Stimulated activated naive CD4-positive, alpha-beta T cell treated with Interleukin-2 at 50 U/mL for 16 hours (primary cell): ENCODE data around the gene PSD2.

ENCODE experiments used
- DNase-seq: peaks from one replicate; lab custom pipeline; 2025; lab: John Stamatoyannopoulos, UW

The PSD2 gene

GRCh38 chr5:139811274-139811607 lies 15.6 kb downstream of the PSD2 start:
- DNase-seq, result no peak

DNA sequence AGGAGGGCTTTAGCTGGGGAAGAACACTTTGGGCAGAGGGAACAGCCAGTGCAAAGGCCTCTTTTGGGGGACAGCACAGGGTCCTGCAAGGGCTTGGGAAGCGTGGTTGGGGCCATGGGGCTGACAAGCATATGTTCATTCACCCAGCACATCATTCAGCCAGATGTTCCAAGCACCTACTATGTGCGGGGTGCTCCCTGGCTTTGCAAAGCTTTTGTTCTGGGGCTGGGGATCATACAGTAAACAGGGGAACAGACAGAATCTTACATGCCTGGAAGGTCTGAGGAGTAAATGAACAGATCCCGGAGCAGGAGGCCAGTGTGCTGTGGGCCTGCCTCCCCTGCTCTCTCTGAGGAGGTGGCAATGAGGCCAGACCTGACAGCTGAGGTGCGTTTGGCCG lies 16.7 kb downstream of the PSD2 start:
- DNase-seq, result no peak

GRCh38 chr5:139812836-139813805 lies 17.5 kb downstream of the PSD2 start:
- no peak for DNase-seq

DNA sequence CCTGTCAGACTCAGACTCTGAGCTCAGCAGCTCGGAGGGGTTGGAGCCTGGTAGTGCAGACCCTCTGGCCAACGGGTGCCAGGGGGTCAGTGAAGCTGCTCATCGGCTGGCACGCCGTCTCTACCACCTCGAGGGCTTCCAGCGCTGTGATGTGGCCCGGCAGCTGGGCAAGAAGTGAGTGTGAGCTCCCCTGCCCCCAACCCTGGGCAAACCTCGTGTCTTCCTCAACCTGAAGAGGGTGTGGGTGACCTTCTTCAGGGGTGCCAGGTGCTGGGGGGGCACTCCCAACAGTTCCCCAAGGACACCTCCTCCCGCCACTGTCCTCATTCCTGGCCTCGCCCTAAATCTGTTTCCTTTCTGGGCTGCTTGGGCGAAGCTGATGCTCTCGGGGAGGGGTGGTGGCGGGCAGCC lies 18.6 kb downstream of the PSD2 start:
- DNase-seq, result no peak

DNA sequence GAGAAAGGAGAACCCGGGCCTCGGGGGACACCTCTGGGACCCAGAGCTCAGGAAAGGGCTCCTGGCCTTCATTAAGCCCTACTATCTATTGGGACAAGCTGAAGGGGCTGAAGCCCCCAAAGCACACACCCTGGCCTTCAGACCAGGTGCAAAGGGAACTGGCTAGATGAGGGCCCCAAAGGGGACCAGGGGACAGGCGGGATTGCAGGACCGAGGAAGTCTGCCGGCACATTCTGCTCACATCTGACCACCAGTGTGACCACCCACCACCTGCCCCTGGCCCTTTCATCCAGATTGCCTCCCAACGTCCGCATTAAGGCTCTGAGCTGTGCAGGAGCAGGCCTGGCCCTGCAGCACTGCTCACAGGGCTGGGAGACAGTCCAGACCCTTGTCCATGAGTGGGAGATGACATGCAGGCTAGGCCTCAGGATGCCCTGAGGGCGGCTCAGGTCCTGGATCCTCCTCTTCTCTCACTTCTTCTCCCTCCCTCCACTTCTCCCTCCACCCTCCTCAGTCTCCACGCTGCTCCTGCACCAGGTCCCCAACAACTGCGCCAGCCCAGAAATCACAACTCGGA lies 19.2 kb downstream of the PSD2 start:
- no peak for DNase-seq

DNA sequence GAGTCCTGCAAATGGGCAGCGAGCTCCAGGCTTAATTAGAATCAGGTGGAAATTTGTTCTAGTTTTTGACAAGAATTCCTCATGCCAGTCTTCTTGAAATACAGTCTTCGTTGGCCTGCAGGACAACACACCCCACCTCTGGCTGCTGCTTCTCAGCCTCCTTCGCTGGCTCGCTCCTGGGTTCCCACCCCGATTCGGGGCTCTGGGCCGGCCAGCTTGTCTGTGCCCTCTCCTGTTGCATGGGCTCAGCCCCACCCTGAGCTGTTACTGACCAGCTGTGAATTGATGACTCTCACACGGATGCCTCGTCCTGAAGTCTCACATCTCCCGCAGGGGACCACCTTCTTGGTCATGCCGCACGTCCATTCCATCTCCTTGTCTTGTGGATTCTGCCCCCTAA lies 21.0 kb downstream of the PSD2 start:
- no peak for DNase-seq

GRCh38 chr5:139817362-139817761 lies 21.8 kb downstream of the PSD2 start:
- no peak for DNase-seq

DNA sequence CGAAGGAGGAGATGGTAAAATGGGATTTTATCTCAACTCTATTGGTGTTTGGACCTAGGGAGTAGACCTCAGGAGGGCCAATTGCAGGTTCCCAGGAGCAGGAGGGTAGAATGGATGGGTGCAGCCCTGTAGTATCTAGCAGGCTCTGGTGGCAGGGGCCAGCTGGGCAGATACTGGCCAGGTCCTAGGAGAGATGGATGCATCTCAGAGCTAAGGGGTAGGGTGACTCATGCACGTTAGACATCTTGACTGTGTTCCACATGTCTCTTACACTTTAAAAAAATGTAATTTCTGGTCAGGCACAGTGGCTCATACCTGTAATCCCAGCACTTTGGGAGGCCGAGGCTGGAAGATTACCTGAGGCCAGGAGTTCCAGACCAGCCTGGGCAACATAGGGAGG lies 22.4 kb downstream of the PSD2 start:
- no peak for DNase-seq

- no peak for DNase-seq
Measured at GRCh38 chr5:139820130-139820529, 24.5 kb downstream of the PSD2 start.

DNA sequence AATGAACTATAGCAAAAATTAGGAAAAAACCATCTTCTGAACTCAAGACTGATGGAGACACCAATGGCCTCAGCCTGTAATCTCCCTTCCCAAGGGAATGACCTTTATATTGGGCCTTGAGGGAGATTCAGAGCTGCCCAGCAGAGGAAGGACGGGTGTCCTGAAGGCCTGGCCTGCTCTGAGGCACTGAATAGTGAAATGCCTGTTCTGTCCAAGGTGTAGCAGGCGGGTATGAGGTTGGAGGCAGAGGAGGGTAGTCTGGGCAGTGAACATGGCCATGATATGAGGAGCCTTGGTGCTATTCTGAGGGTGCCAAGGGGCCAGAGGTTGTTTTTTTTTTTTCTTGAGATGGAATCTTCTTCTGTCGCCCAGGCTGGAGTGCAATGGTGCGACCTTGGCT lies 25.0 kb downstream of the PSD2 start:
- DNase-seq, result no peak

DNA sequence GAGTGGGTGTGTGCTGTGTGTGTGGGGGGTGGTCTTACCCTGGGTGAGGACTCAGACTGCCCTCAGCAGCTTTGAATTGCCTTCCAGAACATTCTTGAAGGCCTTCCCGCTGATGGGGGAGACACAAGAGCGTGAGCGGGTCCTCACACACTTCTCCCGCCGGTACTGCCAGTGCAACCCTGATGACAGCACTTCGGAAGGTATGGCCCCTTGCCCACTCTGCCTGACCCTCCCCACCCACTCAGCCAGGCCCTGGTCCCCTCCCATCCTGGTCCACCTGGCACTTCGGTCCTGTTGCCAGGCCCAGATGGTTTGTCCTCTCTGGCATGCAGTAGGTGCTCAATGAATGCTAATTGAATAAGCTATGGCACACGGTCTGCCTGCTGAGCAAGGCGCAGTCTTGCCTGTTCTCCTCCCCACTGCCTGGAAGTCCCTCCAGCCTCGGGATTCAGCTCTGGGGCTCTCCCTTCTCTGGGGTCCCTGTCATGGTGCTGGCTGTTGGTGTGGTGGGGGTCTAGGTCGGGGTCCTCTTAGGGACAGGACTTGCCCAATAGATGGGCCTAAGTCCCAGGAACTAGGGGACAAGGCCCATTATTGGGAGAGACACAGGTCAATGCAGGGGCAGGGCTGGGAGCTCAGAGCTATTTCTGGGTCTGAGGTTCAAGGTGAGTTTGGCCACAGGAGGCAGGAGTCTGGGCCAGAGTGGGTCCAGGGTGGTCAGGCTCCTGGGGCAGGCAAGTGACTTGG lies 26.4 kb downstream of the PSD2 start:
- DNase-seq, result no peak

GRCh38 chr5:139822553-139823425 lies 27.2 kb downstream of the PSD2 start:
- no peak for DNase-seq

GRCh38 chr5:139823757-139824355 lies 28.2 kb downstream of the PSD2 start:
- DNase-seq, result no peak

DNA sequence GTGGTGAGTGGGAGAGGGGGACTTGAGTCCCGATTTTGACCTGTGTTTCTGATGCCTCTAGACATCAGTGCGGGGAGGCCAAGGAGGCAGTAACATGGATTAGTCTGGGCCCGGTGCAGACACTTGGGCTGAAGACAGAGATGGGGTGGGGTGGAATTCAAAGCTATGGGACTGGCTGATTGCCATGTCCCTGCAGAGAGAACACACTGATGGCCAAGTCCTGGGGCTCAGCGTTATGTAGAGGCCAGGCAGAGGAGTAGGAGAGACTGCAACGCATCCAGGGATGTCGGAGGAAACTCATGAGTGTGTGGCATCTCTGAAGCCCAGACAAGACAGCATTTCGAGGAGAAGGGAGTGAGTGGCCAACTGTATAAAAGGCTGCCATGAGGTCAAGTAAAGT lies 30.1 kb downstream of the PSD2 start:
- DNase-seq, result no peak

- no peak for DNase-seq
Measured at GRCh38 chr5:139828207-139828895, 32.7 kb downstream of the PSD2 start.

GRCh38 chr5:139829471-139829870 lies 33.9 kb downstream of the PSD2 start:
- no peak for DNase-seq

DNA sequence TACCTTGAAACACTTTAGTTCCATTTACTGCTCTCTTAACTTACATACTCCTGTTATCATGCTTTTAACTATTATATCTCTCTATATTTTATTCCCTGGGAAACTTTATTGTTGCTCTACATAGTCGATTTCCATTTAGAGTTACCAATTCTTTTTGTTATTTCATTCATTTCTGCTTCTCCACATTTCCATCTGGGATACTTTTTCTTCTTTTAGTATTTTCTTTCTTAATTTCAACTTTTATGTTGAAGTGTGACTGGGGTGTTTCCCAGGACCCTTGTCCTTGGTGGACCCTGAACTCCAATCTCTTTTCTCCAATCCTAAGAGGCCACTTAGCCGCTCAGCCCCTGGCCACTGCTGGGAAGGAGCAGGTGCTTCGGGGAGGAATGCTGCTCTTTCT lies 36.0 kb downstream of the PSD2 start:
- DNase-seq, result no peak

GRCh38 chr5:139833525-139833924 lies 37.9 kb downstream of the PSD2 start:
- DNase-seq, result no peak

DNA sequence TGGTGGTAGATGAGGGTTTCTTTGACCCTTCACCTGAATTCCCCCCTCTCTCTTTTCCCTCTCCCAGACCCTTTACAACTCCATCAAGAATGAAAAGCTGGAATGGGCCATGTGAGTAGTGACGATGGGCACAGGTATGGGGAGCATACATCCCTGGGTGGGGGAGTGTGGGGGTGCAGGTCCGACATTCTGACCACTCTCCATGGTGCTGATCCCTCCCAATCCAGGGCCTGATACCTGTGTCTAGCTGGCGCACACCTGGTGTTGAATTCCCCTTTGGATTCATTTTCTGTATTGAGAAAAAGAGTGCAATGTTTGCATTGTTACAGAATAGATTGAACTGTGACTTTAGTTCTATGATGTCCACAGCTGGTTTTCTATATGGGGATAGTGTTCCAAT lies 40.0 kb downstream of the PSD2 start:
- DNase-seq, result no peak

- no peak for DNase-seq
Measured at GRCh38 chr5:139836469-139837208, 41.0 kb downstream of the PSD2 start.
